H7 (cell line): Measurements from ENCODE around the gene GPR82. TPM values are rescaled to one million over a fixed set of nuclear protein-coding genes. Genes with fewer than 3 reads are reported as not detected.
"Not testable (repeated sequence)": the region's sequence is repeated elsewhere in the genome, so short reads cannot be mapped to it uniquely, and the experiment has no call there.

Experiments
- DNase-seq: peaks from one replicate; pipeline ENCODE4 v3.0.0; 2012
- H3K27me3 ChIP-seq: 2 replicates; pipeline ENCODE4 v1.6.0; 2011; ENCODE audit warnings: mild to moderate bottlenecking, low read length; ENCODE audit not compliant: control insufficient read depth, insufficient read depth
- H3K36me3 ChIP-seq: replicated peaks from 2 replicates; pipeline ENCODE4 v1.5.1; 2011; ENCODE audit warnings: low read length; ENCODE audit not compliant: control insufficient read depth, insufficient read depth
- H3K4me3 ChIP-seq: 2 replicates; pipeline ENCODE4 v1.5.1; 2011; ENCODE audit warnings: low read depth, mild to moderate bottlenecking, control low read depth, low read length, moderate library complexity; ENCODE audit not compliant: insufficient read depth
- total RNA-seq: library from RNA; depleted of rRNA; stranded (reverse); fragments of >200 nt; shearing (Covaris generic); gene quantifications from 2 replicates; pipeline ENCODE4 v1.2.3, GENCODE V29; 2014; rRNA removed

The GPR82 gene, protein sequence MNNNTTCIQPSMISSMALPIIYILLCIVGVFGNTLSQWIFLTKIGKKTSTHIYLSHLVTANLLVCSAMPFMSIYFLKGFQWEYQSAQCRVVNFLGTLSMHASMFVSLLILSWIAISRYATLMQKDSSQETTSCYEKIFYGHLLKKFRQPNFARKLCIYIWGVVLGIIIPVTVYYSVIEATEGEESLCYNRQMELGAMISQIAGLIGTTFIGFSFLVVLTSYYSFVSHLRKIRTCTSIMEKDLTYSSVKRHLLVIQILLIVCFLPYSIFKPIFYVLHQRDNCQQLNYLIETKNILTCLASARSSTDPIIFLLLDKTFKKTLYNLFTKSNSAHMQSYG
- total RNA-seq, result not detected in 2 replicates

DNA sequence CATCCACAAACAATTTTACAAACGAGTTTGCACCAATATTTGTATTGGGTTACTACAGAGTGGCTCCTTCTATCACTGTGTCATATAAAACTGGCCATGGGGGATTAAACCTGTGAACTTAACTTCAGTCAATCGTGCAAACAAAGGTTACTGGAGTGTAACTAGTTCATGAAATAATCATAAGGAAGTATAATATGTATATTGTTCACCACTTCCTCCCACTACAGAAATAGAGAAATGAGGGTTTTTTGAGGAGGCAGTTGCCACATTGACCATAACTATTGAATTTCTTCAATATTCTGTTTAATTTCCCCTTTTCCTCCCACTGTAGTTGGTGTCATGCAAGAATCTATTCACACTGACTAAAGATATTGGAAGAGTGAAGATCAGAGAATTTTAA is at the start of gene GPR82:
Gene GPR82, plus strand, starts transcription at position 356 of the 400 bp plus-strand sequence. CDS start 2,846 bp downstream, outside the sequence.
- no peaks in the 10 kb centered on the region for H3K36me3 ChIP-seq
- DNase-seq, result no peak
- H3K27me3 ChIP-seq, result no peaks in the 10 kb centered on the region
- H3K4me3 ChIP-seq, result no peak within 1 kb of the TSS

DNA sequence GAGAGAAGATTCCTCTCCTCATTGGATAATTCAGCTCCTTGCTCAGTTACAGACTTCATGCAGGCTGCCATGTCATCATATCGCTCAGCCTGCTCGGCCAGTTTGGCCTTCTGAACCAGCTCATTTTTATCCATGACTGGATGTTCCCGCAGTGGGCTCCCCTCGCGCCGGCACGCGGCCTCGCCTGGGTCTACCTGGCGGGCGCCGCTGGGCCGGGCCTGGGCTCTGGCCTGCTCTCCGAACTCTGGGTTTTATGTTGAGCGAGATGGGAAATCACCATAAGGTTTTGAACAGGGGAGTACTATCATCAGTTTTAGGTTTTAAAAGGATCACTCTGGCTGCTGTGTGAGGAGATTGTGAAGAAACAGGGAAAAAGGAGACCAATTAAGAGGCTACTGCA is 47.6 kb upstream of the GPR82 start:
- not testable (repeated sequence) for DNase-seq, H3K4me3 ChIP-seq, H3K27me3 ChIP-seq, H3K36me3 ChIP-seq

DNA sequence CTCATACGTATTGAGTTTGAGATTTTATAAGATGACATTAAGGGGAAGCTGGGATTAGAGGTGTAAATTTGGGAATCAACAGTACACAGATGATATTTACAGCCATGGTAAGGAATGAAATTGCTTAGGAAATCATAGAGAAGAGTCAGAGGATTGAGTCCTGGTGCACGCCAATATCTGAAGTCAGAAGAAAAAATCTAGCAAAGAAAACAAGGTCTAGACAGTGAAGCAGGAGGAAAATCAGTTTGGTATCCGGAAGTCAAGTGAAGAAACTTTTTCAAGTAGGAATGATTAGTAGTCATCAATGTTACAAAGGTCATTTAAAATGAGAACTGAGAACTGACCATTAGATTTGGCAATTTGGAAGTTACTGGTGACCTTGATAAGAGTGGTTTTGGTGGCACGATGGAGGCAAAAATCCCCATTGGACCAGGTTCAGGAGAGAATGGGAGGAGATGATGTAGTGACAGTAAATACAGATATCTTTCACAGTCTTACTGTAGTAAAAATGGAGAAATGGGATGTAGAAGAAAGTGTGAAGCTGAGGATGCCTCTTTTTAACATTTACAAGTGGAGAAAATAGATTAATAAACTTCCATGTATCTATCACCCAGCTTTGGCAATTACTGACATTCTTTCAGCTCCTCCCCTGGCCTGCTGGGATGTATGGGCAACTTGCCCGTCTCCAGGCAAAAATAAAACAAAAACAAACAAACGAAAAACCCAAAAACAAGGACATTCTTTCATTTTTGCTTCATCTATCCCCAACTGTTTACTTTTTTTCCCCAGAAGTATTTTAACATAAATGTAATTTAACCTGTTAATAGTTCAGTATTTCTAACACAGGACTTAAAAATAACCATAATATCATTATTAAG is 46.6 kb upstream of the GPR82 start:
- H3K36me3 ChIP-seq, result no peaks in the 10 kb centered on the region
- no peaks in the 10 kb centered on the region for H3K27me3 ChIP-seq
- no peak overlapping the region for H3K4me3 ChIP-seq
- DNase-seq, result no peak

DNA sequence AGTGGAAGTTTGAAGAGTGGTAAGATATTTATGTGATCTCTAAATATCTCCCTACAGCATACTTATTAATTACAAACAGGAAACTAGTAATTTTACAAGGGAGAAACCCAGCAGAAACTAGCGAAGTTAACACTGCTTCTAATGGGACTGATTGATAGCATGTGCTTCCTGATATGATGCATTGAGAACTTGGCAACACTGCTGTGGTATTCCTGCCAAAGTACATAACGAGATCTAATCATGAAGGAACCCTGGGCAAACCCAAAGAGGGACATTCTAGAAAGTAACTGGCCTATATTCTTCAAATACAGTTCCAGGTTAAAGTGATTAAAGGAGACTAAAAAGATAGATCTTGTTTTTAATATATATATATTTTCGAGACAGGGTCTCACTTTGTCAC is 39.8 kb upstream of the GPR82 start:
- Histone ChIP-seq H3K4me3 (no peak overlapping the region), H3K36me3 (no peaks in the 10 kb centered on the region), H3K27me3 (no peaks in the 10 kb centered on the region)
- no peak for DNase-seq

DNA sequence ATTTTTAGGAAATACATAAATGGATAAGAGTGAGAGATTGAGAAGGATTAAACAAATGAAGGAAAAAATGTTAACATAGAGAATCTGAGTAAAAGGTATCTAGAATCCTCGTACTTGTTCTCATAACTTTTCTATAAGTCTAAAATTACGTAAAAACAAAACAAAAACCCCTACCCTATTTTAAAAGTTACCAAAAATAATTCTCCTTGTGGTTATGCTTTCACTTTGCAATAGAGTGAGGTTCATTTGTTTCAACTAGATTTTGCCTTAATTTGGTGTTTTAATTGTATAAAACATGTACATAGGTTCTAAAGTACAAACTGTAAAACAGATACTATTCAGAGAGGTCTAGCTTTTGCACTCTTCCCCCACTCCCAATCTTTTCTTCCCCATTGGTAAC is 39.0 kb upstream of the GPR82 start:
- Histone ChIP-seq H3K36me3 (no peaks in the 10 kb centered on the region), H3K27me3 (no peaks in the 10 kb centered on the region), H3K4me3 (no peak overlapping the region)
- no peak for DNase-seq

DNA sequence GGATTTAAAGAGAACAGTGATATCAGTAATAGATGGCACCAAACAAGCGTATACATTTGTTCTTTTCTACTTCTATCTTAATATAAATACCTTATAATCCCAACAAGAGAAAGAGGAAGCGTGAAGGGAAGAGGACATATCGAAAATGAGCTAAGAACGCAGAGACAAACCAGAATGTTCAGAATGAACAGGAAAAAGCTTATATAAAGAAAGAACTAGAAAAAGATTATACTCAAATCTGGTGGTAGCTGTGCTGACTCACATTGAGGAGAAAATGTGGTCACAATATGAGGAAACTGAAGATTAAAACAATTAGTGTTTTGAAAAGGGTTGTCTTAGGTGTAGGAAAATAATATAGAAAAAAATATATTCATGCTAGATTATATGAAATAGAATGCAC is 37.2 kb upstream of the GPR82 start:
- no peak for DNase-seq
- Histone ChIP-seq H3K4me3 (no peak overlapping the region), H3K36me3 (no peaks in the 10 kb centered on the region), H3K27me3 (no peaks in the 10 kb centered on the region)

DNA sequence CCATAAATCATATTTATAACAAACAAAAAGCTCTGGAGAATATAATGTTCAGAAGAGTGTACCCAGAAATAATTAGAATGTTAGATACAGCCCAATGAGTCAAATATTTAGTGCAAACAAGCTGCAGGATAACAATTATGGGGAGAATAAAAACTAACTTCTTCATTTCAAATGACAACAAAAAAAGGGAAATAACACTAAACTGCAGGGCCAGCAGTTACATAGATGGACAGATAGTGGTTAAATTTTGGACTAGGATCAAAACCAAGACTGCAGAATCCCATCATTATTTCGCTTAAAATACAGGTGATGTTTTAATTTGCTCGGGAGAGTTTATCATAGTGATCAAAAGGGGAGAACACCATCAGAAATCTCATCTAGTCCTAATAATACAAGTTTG is 35.8 kb upstream of the GPR82 start:
- no peak for DNase-seq
- H3K4me3 ChIP-seq, result no peak overlapping the region
- H3K27me3 ChIP-seq, result no peaks in the 10 kb centered on the region
- H3K36me3 ChIP-seq, result no peaks in the 10 kb centered on the region

DNA sequence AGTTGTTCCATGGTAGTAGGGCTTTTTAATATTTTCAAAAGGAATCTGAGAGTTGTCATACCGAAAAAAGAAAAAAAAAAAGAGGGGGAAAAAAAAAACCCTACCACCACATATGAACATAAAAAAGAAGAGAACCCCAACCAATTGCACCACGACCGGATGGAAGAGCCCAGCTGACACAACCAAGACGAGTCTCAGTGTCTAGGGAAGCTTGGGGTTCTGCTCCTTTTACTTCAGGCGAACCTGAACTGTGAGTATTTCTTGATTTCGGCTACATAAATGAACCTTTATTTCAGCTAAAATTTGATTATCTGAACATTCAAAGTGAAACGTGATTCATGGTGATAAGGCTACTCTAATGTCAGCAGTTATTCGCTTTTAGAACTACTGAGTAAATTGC is 35.1 kb upstream of the GPR82 start, which contains the start of gene GPR34:
Gene GPR34, plus strand, starts transcription at position 139 of the 400 bp plus-strand sequence. CDS start 6,661 bp downstream, outside the sequence.
- DNase-seq, result no peak
- Histone ChIP-seq H3K4me3 (no peak within 1 kb of the TSS), H3K36me3 (no peaks in the 10 kb centered on the region), H3K27me3 (no peaks in the 10 kb centered on the region)

DNA sequence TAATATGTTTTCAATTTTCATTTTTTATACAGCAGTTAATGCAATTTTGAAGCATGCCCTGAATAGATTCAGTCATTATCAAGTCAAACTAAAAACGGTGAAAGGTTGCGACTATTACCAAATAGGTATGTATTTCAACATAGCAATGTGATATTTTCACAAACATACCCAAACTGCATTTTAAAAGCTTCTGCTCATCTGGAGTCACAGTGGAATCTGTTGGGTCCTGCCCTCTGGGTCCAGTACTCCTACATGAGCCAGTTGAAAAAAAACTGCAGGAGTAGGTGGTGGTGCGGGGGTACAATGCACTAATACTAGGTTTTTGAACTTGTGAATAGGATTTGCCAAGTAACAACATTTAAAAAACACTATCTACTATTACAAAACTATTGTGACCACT is 34.3 kb upstream of the GPR82 start:
- DNase-seq, result no peak
- Histone ChIP-seq H3K27me3 (no peaks in the 10 kb centered on the region), H3K36me3 (no peaks in the 10 kb centered on the region), H3K4me3 (no peak overlapping the region)

DNA sequence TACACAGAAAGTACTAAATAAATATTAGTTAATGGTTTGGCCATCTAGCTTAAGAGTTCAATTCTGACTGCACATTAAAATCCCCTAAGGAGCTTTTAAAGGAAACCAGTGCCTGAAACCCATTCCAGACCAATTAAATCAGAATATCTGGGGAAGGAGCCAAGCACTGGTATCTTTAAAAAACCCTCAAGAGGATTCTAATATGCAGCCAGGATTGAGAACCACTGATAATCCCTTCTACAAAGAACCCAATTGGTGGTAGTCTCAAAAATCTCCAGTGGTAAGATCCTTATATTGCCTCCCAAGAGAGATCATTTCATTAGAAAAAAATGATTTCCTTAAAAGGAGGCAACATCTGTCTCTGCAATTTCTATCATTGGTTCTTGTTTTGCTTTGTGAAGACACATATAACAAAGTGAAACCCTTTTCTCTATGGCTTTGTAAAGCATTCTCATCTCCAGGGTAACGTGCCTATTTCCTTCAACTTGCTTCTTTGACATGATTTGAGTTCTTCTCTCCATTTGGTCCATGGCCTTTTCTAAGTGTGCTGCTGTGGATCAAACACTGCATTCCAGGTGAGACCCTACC is 31.7 kb upstream of the GPR82 start:
- Histone ChIP-seq H3K4me3 (no peak overlapping the region), H3K27me3 (no peaks in the 10 kb centered on the region)
- DNase-seq, result no peak

DNA sequence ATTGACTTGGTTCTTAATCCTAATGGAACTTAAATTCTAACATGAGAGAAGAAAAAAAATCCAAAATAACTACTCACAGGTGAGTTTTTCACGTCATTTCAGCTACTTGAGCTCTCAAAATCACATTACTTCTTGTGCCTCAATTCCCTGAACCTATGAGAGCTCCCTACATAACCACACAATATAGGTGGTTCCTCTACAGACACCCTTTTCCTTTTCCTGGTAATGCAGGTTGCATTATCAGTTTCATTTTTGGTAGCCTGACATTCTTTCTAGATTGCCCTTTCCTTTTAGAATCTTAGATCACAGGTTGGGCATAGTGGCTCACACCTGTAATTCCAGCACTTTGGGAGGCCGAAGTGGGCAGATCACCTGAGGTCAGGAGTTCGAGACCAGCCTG is 31.0 kb upstream of the GPR82 start:
- Histone ChIP-seq H3K36me3 (no peaks in the 10 kb centered on the region), H3K27me3 (no peaks in the 10 kb centered on the region), H3K4me3 (no peak overlapping the region)
- DNase-seq, result no peak

More for the DNA sequence above, 31.7 kb upstream of the GPR82 start:
- no peaks in the 10 kb centered on the region for H3K36me3 ChIP-seq

DNA sequence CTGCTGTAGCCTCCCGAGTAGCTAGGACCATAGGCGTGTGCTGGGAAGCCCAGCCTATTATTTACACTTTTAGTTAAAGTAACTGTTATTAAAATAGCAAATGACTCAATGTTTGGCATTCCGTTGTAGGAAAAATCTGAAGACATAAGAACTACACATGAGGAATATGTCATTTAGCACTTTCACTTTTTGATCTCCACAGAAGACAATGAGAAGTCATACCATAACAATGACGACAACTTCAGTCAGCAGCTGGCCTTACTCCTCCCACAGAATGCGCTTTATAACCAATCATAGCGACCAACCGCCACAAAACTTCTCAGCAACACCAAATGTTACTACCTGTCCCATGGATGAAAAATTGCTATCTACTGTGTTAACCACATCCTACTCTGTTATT is 28.6 kb upstream of the GPR82 start:
- Histone ChIP-seq H3K4me3 (no peak overlapping the region), H3K27me3 (no peaks in the 10 kb centered on the region), H3K36me3 (no peaks in the 10 kb centered on the region)
- no peak for DNase-seq

DNA sequence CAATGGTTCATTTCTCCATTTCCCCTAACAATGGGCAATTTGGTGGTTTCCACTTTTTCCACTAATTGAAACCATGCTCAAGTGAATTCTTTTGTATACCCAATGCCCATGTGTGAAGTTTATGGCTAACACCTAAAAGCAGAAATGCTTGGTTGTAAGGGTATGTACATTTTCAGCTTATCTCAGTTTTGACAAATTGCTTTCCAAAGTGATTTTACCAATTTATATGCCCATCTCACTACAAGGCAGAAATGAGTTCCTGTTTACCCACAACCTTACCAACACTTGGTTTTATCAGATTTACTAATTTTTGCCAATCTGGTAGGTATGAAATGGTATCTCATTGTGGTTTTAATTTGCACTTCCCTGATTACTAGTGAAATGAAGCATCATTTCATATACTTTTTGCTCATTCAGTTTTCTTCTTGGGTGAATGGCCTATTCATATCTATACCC is 20.4 kb upstream of the GPR82 start:
- Histone ChIP-seq H3K4me3 (no peak overlapping the region), H3K27me3 (no peaks in the 10 kb centered on the region), H3K36me3 (no peaks in the 10 kb centered on the region)
- DNase-seq, result no peak

DNA sequence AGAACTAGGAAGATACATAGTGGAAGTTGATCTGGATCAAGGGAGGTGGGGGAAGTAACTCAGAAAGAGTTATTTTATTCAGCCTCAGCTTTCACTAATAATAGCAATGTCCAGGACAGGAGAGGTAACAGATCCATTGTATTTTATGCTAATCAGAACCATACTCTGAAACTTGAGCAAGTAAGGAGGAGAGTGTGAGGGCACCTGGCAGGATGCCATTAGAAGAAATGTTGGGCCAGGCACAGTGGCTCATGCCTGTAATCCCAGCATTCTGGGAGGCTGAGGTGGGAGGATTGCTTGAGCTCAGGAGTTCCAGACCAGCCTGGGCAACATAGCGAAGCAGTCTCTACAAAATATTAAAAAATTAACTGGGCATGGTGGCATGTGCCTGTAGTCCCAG is 18.9 kb upstream of the GPR82 start:
- H3K27me3 ChIP-seq, result no peaks in the 10 kb centered on the region
- no peak for DNase-seq
- no peaks in the 10 kb centered on the region for H3K36me3 ChIP-seq
- H3K4me3 ChIP-seq, result no peak overlapping the region
